DMS153 treated with DMSO at 0.1 percent for 48 hours (cell line): ENCODE data around the gene ETV4.
"Not testable (repeated sequence)": the region's sequence is repeated elsewhere in the genome, so short reads cannot be mapped to it uniquely, and the experiment has no call there.

Experiments used
- DNase-seq: peaks from one replicate; lab custom pipeline; 2025; ENCODE audit not compliant: unreplicated experiment; lab: John Stamatoyannopoulos, UW

Gene ETV4

GRCh38 chr17:43517615-43518386, 28.3 kb downstream of the ETV4 start:
- DNase-seq: no peak

GRCh38 chr17:43517161-43517560, 29.0 kb downstream of the ETV4 start:
- no peak for DNase-seq

- DNase-seq: no peak
These were observed 30.5 kb downstream of the ETV4 start for GRCh38 chr17:43515656-43516055.

GRCh38 chr17:43511199-43511598, 34.9 kb downstream of the ETV4 start:
- not testable (repeated sequence) for DNase-seq

- DNase-seq: not testable (repeated sequence)
These were observed 36.7 kb downstream of the ETV4 start for GRCh38 chr17:43509440-43509839.

- DNase-seq: no peak
These were observed 55.5 kb downstream of the ETV4 start for GRCh38 chr17:43490621-43491020.

- peak; percentile 97 for DNase-seq
These were observed 62.2 kb downstream of the ETV4 start, which contains the start of gene DHX8 for GRCh38 chr17:43483674-43484551. DHX8 (plus strand) TSS chr17:43483975; CDS start chr17:43484038, 63 bp downstream.

- DNase-seq: no peak
These were observed 63.8 kb downstream of the ETV4 start for GRCh38 chr17:43482103-43483012.

DNA sequence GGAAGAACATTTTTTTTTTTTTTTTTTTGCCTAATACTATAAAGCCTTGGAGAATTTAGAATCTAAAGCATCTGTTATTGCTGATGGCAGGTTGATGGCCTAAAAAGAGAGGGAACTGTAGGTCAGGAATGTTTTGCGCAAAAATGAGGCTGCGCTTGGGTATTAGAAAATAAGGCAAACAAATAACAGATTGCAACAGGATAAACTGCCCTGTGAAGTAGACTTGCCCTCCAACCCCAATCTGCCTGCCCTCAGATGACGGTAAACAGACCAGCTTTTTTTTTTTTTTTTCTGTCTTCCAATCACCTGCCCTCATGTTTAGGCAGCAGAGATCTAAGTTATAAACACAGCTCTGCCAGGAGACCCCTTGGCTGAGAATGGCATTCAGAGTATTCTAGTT, 66.2 kb downstream of the ETV4 start:
- DNase-seq: no peak
